Measurements from ENCODE around the gene USP24.

Gene USP24

DNA sequence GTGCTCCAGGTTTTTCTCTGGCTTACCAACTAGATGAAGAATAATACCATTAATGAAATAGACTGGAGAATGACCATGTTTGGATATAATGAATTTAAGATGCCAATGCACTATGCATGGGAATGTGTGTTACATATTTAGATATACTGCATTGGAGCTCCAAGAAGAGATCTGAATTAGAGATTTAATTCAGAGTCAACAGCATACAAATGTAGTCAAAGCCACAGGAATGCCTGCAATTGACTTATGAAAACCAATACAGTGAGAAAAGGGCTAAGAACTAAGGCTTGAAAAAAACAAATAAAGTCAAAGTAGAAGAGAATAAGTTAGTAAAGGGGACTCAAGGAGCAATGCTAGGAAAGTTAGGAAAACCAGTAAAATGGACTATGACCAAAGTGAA, 59.1 kb downstream of the USP24 start:
- Histone ChIP-seq H3K4me2 (ENCODE audit: low read depth, low read length, poor library complexity, severe bottlenecking) (no peak overlapping the region), H3K79me2 (ENCODE audit: insufficient read depth, low read length) (no peaks in the 10 kb centered on the region), H3K4me1 (ENCODE audit: insufficient read depth, low read length, poor library complexity, severe bottlenecking) (no peaks in the 10 kb centered on the region), H2AFZ (ENCODE audit: low read length) (no peak overlapping the region), H3K4me3 (ENCODE audit: low read length, poor library complexity, severe bottlenecking) (no peak overlapping the region), H4K20me1 (ENCODE audit: insufficient read depth, low read length, poor library complexity, severe bottlenecking) (no peaks in the 10 kb centered on the region), H3F3A (ENCODE audit: low read depth) (no peaks in the 10 kb centered on the region), H3K27me3 (ENCODE audit: insufficient read depth, low read length, poor library complexity, severe bottlenecking) (no peaks in the 10 kb centered on the region), H3K9ac (ENCODE audit: low read depth, low read length, poor library complexity, severe bottlenecking) (no peak overlapping the region), H3K9me2 (replicated peaks; ENCODE audit: low read depth, low read length) (no peaks in the 10 kb centered on the region), H3K36me3 (ENCODE audit: insufficient read depth, low read length) (peaks cover 94% of the 10 kb centered on the region), H3K9me3 (ENCODE audit: insufficient read depth, low read depth, low read length) (no peaks in the 10 kb centered on the region)
- TF ChIP-seq, protein P1, sequence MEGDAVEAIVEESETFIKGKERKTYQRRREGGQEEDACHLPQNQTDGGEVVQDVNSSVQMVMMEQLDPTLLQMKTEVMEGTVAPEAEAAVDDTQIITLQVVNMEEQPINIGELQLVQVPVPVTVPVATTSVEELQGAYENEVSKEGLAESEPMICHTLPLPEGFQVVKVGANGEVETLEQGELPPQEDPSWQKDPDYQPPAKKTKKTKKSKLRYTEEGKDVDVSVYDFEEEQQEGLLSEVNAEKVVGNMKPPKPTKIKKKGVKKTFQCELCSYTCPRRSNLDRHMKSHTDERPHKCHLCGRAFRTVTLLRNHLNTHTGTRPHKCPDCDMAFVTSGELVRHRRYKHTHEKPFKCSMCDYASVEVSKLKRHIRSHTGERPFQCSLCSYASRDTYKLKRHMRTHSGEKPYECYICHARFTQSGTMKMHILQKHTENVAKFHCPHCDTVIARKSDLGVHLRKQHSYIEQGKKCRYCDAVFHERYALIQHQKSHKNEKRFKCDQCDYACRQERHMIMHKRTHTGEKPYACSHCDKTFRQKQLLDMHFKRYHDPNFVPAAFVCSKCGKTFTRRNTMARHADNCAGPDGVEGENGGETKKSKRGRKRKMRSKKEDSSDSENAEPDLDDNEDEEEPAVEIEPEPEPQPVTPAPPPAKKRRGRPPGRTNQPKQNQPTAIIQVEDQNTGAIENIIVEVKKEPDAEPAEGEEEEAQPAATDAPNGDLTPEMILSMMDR (conservative IDR thresholded peaks at IDR 0.05; ENCODE audit: low read length), result no peak

DNA sequence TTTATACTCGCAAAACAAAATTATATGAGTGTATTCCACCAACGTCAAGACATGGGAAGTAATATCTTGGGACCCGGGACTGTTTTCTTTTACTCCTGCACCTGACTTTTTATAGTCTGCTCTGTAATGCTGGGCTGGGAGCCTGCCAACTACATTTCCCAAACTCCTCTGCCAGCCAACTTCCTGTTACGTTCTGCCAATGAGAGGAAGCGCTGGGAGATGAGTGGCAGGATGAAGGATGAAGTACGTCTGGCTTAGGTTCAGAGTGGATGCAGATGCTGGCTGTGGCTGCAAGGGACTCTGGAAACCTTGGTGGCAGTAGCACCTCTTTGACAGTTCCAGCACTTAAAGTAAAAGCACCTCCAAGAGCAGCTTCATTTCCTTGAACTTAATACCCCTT, 59.6 kb downstream of the USP24 start:
- TF ChIP-seq, protein P1 (conservative IDR thresholded peaks at IDR 0.05; ENCODE audit: low read length), result no peak
- no peak for TF ChIP-seq EZH2phosphoT487 (IDR thresholded peaks at IDR 0.05; ENCODE audit: borderline replicate concordance)
- H3K9me2 ChIP-seq (replicated peaks; ENCODE audit: low read depth, low read length), result no peaks in the 10 kb centered on the region
- H4K20me1 ChIP-seq (ENCODE audit: insufficient read depth, low read length, poor library complexity, severe bottlenecking), result no peaks in the 10 kb centered on the region
- H3K4me2 ChIP-seq (ENCODE audit: low read depth, low read length, poor library complexity, severe bottlenecking), result no peak overlapping the region
- H3K9me3 ChIP-seq (ENCODE audit: insufficient read depth, low read depth, low read length), result no peaks in the 10 kb centered on the region
- H3K4me1 ChIP-seq (ENCODE audit: insufficient read depth, low read length, poor library complexity, severe bottlenecking), result no peaks in the 10 kb centered on the region
- H2AFZ ChIP-seq (ENCODE audit: low read length), result no peak overlapping the region
- peaks cover 96% of the 10 kb centered on the region for H3K36me3 ChIP-seq (ENCODE audit: insufficient read depth, low read length)
- no peaks in the 10 kb centered on the region for H3K79me2 ChIP-seq (ENCODE audit: insufficient read depth, low read length)
- H3K9ac ChIP-seq (ENCODE audit: low read depth, low read length, poor library complexity, severe bottlenecking), result no peak overlapping the region
- no peak overlapping the region for H3K4me3 ChIP-seq (ENCODE audit: low read length, poor library complexity, severe bottlenecking)
- H3F3A ChIP-seq (ENCODE audit: low read depth), result no peaks in the 10 kb centered on the region
- H3K27me3 ChIP-seq (ENCODE audit: insufficient read depth, low read length, poor library complexity, severe bottlenecking), result no peaks in the 10 kb centered on the region

DNA sequence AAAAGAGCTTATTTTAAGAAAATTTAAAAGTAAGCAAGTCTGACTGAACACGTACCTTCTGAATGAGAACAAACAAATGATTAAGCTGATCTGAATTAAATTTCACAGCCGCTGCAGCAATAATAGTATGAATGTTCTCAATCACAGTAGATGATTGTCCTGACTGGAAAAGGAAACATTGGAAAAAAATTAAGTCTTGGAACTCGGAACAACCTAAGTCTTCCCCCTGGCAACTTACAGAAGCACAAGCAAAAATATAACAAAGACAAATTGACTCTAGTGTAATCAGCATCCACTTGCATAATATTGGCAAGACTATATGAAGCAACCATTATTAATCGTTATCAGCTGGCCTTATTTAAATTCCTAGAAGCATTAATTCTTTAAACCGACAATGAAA, 60.5 kb downstream of the USP24 start:
- H2AFZ ChIP-seq (ENCODE audit: low read length), result no peak overlapping the region
- no peaks in the 10 kb centered on the region for H4K20me1 ChIP-seq (ENCODE audit: insufficient read depth, low read length, poor library complexity, severe bottlenecking)
- H3K27me3 ChIP-seq (ENCODE audit: insufficient read depth, low read length, poor library complexity, severe bottlenecking), result no peaks in the 10 kb centered on the region
- H3K4me3 ChIP-seq (ENCODE audit: low read length, poor library complexity, severe bottlenecking), result no peak overlapping the region
- TF ChIP-seq, protein P1 (conservative IDR thresholded peaks at IDR 0.05; ENCODE audit: low read length), result no peak
- TF ChIP-seq EZH2phosphoT487 (IDR thresholded peaks at IDR 0.05; ENCODE audit: borderline replicate concordance), result no peak
- H3K4me1 ChIP-seq (ENCODE audit: insufficient read depth, low read length, poor library complexity, severe bottlenecking), result no peaks in the 10 kb centered on the region
- H3K9me3 ChIP-seq (ENCODE audit: insufficient read depth, low read depth, low read length), result no peaks in the 10 kb centered on the region
- no peaks in the 10 kb centered on the region for H3K79me2 ChIP-seq (ENCODE audit: insufficient read depth, low read length)
- no peaks in the 10 kb centered on the region for H3K9me2 ChIP-seq (replicated peaks; ENCODE audit: low read depth, low read length)
- H3K4me2 ChIP-seq (ENCODE audit: low read depth, low read length, poor library complexity, severe bottlenecking), result no peak overlapping the region
- no peak overlapping the region for H3K9ac ChIP-seq (ENCODE audit: low read depth, low read length, poor library complexity, severe bottlenecking)
- no peaks in the 10 kb centered on the region for H3F3A ChIP-seq (ENCODE audit: low read depth)
- peaks cover 95% of the 10 kb centered on the region for H3K36me3 ChIP-seq (ENCODE audit: insufficient read depth, low read length)
